K562 (cell line): ENCODE data around the gene KRT35. TPM values are rescaled to one million over a fixed set of nuclear protein-coding genes. Genes with fewer than 3 reads are reported as not detected.

Experiments
- BCOR ChIP-seq: fragments of 450-650 bp; IDR thresholded peaks from 2 replicates; pipeline ENCODE4 v1.6.1; 2016
- DPF2 ChIP-seq: fragments of 450-650 bp; IDR thresholded peaks from 2 replicates; pipeline ENCODE4 v1.6.1; 2016
- E2F4 ChIP-seq: sonication (generic); formaldehyde crosslinking; IDR thresholded peaks from 2 replicates; pipeline ENCODE4 v1.8.0; 2022; ENCODE audit warnings: mild to moderate bottlenecking, low read depth, missing genetic modification reagents
- EGR1 ChIP-seq: fragments of 450-650 bp; conservative IDR thresholded peaks from 2 replicates; pipeline ENCODE4 v1.6.1; 2017; ENCODE audit warnings: mild to moderate bottlenecking
- ETV6 ChIP-seq, 3 experiments: fragments of 150-350 bp in 1 of 3; sonication (generic) in 1 of 3; formaldehyde crosslinking in 1 of 3; IDR thresholded peaks; 2 replicates each; pipeline versions ENCODE4 v1.6.1 to v1.8.0; 2014 to 2022; ENCODE audit warnings: borderline replicate concordance in 2 of 3, low read depth in 2 of 3, antibody characterized with exemption in 1 of 3, low read length in 1 of 3, mild to moderate bottlenecking in 1 of 3, missing genetic modification reagents in 1 of 3
- GTF2E2 ChIP-seq: fragments of 200-800 bp; sonication (Bioruptor generic); IDR thresholded peaks from 2 replicates; pipeline ENCODE4 v1.6.1; 2016; ENCODE audit warnings: missing genetic modification characterization, missing compliant biosample characterization
- HOMEZ ChIP-seq: fragments of 250-450 bp; sonication (Bioruptor Pico); IDR thresholded peaks from 2 replicates; pipeline ENCODE4 v1.4.0; 2020; ENCODE audit warnings: mild to moderate bottlenecking, moderate library complexity
- MTF1 ChIP-seq: fragments of 250-450 bp; sonication (Bioruptor Pico); IDR thresholded peaks from 2 replicates; pipeline ENCODE4 v1.9.0; 2021; ENCODE audit warnings: moderate library complexity, mild to moderate bottlenecking, inconsistent platforms, borderline replicate concordance
- PKNOX1 ChIP-seq: fragments of 450-650 bp; IDR thresholded peaks from 2 replicates; pipeline ENCODE4 v1.6.1; 2016
- PRMT5 ChIP-seq: sonication (generic); formaldehyde crosslinking; IDR thresholded peaks from 2 replicates; pipeline ENCODE4 v1.5.0; 2020; ENCODE audit warnings: missing genetic modification reagents
- RBBP5 ChIP-seq: fragments of 200-600 bp; sonication (generic); IDR thresholded peaks from 2 replicates; pipeline ENCODE4 v1.6.1; 2012; ENCODE audit warnings: borderline replicate concordance, mild to moderate bottlenecking, low read length, control low read depth, inconsistent platforms; ENCODE audit not compliant: insufficient read depth, poor library complexity, severe bottlenecking
- TAF1 ChIP-seq: IDR thresholded peaks from 2 replicates; pipeline ENCODE4 v1.6.1; 2011; ENCODE audit warnings: mild to moderate bottlenecking, low read length, moderate library complexity; ENCODE audit not compliant: insufficient read depth, control insufficient read depth, severe bottlenecking; ENCODE audit errors: extremely low read depth
- TOE1 ChIP-seq, 2 experiments: fragments of 450-650 bp in 1 of 2; sonication (generic) in 1 of 2; formaldehyde crosslinking in 1 of 2; IDR thresholded peaks; 2 replicates each; pipeline versions ENCODE4 v1.7.1 to v1.8.0; 2016 to 2022; ENCODE audit warnings: borderline replicate concordance in 2 of 2, mild to moderate bottlenecking in 2 of 2, antibody characterized with exemption in 1 of 2, inconsistent platforms in 1 of 2, low read depth in 1 of 2, missing genetic modification reagents in 1 of 2, moderate library complexity in 1 of 2
- ZNF146 ChIP-seq: IDR thresholded peaks from one replicate; pipeline ENCODE4 v1.6.1; 2018; ENCODE audit warnings: missing compliant biosample characterization; ENCODE audit not compliant: unreplicated experiment
- ZNF324 ChIP-seq: fragments of 250-450 bp; sonication (Bioruptor Pico); IDR thresholded peaks from 2 replicates; pipeline ENCODE4 v1.4.0; 2020; ENCODE audit warnings: mild to moderate bottlenecking
- ZNF561 ChIP-seq: fragments of 450-650 bp; formaldehyde crosslinking; conservative IDR thresholded peaks from 2 replicates; pipeline ENCODE4 v1.4.0; 2020; ENCODE audit warnings: mild to moderate bottlenecking, moderate library complexity
- ZNF57 ChIP-seq: fragments of 450-650 bp; formaldehyde crosslinking; IDR thresholded peaks from 2 replicates; pipeline ENCODE4 v1.4.0; 2020; ENCODE audit warnings: mild to moderate bottlenecking, moderate library complexity
- ZNF780A ChIP-seq: fragments of 250-450 bp; sonication (Bioruptor Pico); IDR thresholded peaks from 2 replicates; pipeline ENCODE4 v1.5.0; 2021; ENCODE audit warnings: mild to moderate bottlenecking
- polyA plus RNA-seq, 8 experiments: library from polyadenylated mRNA; depleted of rRNA in 4 of 8; stranded (reverse) in 5 of 8; unstranded in 3 of 8; fragments of >200 nt; fragmentation: Nextera tagmentation in 2 of 8; fragmentation: Illumina TruSeq in 1 of 8; extraction: Ambion mirVana in 2 of 8; extraction: Trizol in 1 of 8; gene quantifications; 2 replicates each; pipeline versions ENCODE4 v1.2.1 to v1.2.3, GENCODE V29; 2011 to 2014; ENCODE audit warnings: inconsistent platforms in 1 of 8, missing spikeins in 1 of 8
- total RNA-seq, 7 experiments: library from RNA; depleted of rRNA in 6 of 7; stranded (reverse); fragments of >200 nt in 6 of 7; fragmentation: Illumina TruSeq in 2 of 7; extraction: Trizol in 2 of 7; gene quantifications; 2 replicates each; pipeline versions ENCODE4 v1.2.1 to v1.2.3, GENCODE V29; 2011 to 2021; ENCODE audit warnings: low replicate concordance in 1 of 7
- TF ChIP-seq, protein P1 (sequence below): fragments of 450-650 bp; conservative IDR thresholded peaks from 2 replicates; pipeline ENCODE4 v1.6.1; 2016; ENCODE audit warnings: missing genetic modification characterization, low read depth, mild to moderate bottlenecking, control low read depth, missing compliant biosample characterization
- TF ChIP-seq, protein P2 (sequence below): conservative IDR thresholded peaks from 2 replicates; pipeline ENCODE4 v1.6.1; 2011; ENCODE audit warnings: low read depth, mild to moderate bottlenecking, low read length; ENCODE audit not compliant: control insufficient read depth

The KRT35 gene
- total and polyA plus RNA-seq, 9 of the 15 experiments (the other 6 are each of a cell fraction or from before 2014, with no cell fraction given): not detected

DNA sequence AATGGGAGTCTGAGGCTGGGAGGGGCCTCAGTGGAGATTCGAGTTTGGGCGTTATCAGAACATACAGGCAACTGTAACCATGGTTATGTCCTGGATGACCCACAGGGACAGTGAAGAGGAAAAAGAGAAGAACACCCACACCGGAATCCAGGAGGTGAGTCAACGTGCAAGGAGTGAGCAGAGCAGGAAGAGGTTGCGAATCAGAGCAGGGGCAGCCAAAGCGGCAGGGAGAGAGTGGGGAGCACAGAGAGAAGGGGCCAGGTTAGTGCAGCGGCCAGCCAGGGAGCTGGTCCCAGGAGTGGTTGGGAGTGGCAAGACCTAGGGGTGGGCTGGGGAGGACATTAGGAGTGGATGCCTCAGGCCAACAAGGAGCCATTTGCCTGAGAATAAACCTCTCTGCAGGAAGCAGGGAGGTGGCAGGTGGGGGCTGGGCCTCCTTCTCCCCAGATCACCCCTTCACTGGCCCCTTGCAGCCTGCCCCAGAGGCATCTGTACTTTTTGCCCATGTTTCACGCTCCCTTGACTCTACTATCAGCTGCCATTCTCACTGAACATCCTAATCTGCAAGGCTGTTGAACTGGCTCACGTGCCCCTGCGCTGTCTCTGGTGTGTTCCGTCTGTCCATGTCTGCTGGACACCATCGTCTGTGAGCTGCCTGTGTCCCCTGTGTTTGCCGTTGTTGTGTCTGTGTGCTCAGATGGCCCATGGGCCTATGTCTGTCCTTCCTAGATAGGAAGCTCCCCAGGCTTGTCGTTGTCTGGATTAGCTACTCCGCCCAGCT lies 19.4 kb upstream of the KRT35 start (continued):
- TF ChIP-seq, protein P1, sequence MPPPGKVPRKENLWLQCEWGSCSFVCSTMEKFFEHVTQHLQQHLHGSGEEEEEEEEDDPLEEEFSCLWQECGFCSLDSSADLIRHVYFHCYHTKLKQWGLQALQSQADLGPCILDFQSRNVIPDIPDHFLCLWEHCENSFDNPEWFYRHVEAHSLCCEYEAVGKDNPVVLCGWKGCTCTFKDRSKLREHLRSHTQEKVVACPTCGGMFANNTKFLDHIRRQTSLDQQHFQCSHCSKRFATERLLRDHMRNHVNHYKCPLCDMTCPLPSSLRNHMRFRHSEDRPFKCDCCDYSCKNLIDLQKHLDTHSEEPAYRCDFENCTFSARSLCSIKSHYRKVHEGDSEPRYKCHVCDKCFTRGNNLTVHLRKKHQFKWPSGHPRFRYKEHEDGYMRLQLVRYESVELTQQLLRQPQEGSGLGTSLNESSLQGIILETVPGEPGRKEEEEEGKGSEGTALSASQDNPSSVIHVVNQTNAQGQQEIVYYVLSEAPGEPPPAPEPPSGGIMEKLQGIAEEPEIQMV: no peak
- TF ChIP-seq ZNF561 (CRISPR knock-in tag) (no peak), TOE1 (IDR thresholded peaks at IDR 0.05; ENCODE audit: borderline replicate concordance) (no peak), TOE1 (CRISPR knock-in tag; IDR thresholded peaks at IDR 0.05; ENCODE audit: borderline replicate concordance, low read depth) (no peak), ZNF146 (CRISPR knock-in tag) (no peak), HOMEZ (no peak), PRMT5 (CRISPR knock-in tag) (no peak), ZNF324 (CRISPR knock-in tag) (no peak), ZNF57 (CRISPR knock-in tag) (no peak), ZNF780A (CRISPR knock-in tag) (no peak), GTF2E2 (no peak), BCOR (no peak), EGR1 (peak; percentile 76), DPF2 (peak; percentile 88), E2F4 (CRISPR knock-in tag) (no peak), RBBP5 (peak; percentile 65), MTF1 (CRISPR knock-in tag) (no peak), ETV6 (IDR thresholded peaks at IDR 0.05; ENCODE audit: borderline replicate concordance in 1 of 2, low read depth in 2 of 2, low read length in 1 of 2) (no peak), ETV6 (CRISPR knock-in tag; IDR thresholded peaks at IDR 0.05; ENCODE audit: borderline replicate concordance) (no peak), PKNOX1 (peak; percentile 63), TAF1 (no peak)
- TF ChIP-seq, protein P2, sequence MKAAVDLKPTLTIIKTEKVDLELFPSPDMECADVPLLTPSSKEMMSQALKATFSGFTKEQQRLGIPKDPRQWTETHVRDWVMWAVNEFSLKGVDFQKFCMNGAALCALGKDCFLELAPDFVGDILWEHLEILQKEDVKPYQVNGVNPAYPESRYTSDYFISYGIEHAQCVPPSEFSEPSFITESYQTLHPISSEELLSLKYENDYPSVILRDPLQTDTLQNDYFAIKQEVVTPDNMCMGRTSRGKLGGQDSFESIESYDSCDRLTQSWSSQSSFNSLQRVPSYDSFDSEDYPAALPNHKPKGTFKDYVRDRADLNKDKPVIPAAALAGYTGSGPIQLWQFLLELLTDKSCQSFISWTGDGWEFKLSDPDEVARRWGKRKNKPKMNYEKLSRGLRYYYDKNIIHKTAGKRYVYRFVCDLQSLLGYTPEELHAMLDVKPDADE: no peak
